ENCODE results near the gene UTY. TPM values are rescaled to one million over a fixed set of nuclear protein-coding genes. Genes with fewer than 3 reads are reported as not detected.
"Not testable (repeated sequence)": the region's sequence is repeated elsewhere in the genome, so short reads cannot be mapped to it uniquely, and the experiment has no call there.

UTY gene
- total RNA-seq, 1 donor from 2014 or later = not detected

- Mint-ChIP-seq H3K27me3 (ENCODE audit: low read depth) (no peaks in the 10 kb centered on the region), H3K9me3 (ENCODE audit: low read depth) (no peaks in the 10 kb centered on the region), H3K36me3 (ENCODE audit: low read depth) (no peaks in the 10 kb centered on the region), H3K27ac (ENCODE audit: unreplicated experiment) (no peak overlapping the region), H3K4me1 (ENCODE audit: low read depth) (no peaks in the 10 kb centered on the region), H3K4me3 (ENCODE audit: unreplicated experiment) (no peak overlapping the region)
- DNase-seq (ENCODE audit: low spot score) = no peak
- TF ChIP-seq CTCF (IDR thresholded peaks at IDR 0.05) = no peak
Observed at GRCh38 chrY:13291199-13291598, 188.6 kb downstream of the UTY start.

GRCh38 chrY:13282151-13283054 is 197.4 kb downstream of the UTY start:
- not testable (repeated sequence) for H3K36me3 Mint-ChIP-seq (ENCODE audit: low read depth); DNase-seq (ENCODE audit: low spot score); H3K4me1 Mint-ChIP-seq (ENCODE audit: low read depth); H3K9me3 Mint-ChIP-seq (ENCODE audit: low read depth); H3K27ac Mint-ChIP-seq (ENCODE audit: unreplicated experiment); H3K27me3 Mint-ChIP-seq (ENCODE audit: low read depth); H3K4me3 Mint-ChIP-seq (ENCODE audit: unreplicated experiment)

- no peaks in the 10 kb centered on the region for H3K4me1 Mint-ChIP-seq (ENCODE audit: low read depth)
- no peak for DNase-seq (ENCODE audit: low spot score)
- no peaks in the 10 kb centered on the region for H3K9me3 Mint-ChIP-seq (ENCODE audit: low read depth)
- H3K27ac Mint-ChIP-seq (ENCODE audit: unreplicated experiment) = no peak overlapping the region
- H3K27me3 Mint-ChIP-seq (ENCODE audit: low read depth) = no peaks in the 10 kb centered on the region
- no peak for TF ChIP-seq CTCF (IDR thresholded peaks at IDR 0.05)
- no peaks in the 10 kb centered on the region for H3K36me3 Mint-ChIP-seq (ENCODE audit: low read depth)
- no peak overlapping the region for H3K4me3 Mint-ChIP-seq (ENCODE audit: unreplicated experiment)
Observed at GRCh38 chrY:13279561-13279960, 200.3 kb downstream of the UTY start.

GRCh38 chrY:13271706-13272105 is 208.1 kb downstream of the UTY start:
- no peak for DNase-seq (ENCODE audit: low spot score)
- Mint-ChIP-seq H3K9me3 (ENCODE audit: low read depth) (no peaks in the 10 kb centered on the region), H3K27me3 (ENCODE audit: low read depth) (no peaks in the 10 kb centered on the region), H3K4me1 (ENCODE audit: low read depth) (no peaks in the 10 kb centered on the region), H3K36me3 (ENCODE audit: low read depth) (no peaks in the 10 kb centered on the region), H3K4me3 (ENCODE audit: unreplicated experiment) (no peak overlapping the region), H3K27ac (ENCODE audit: unreplicated experiment) (no peak overlapping the region)
- TF ChIP-seq CTCF (IDR thresholded peaks at IDR 0.05) = no peak

- H3K4me1 Mint-ChIP-seq (ENCODE audit: low read depth); DNase-seq (ENCODE audit: low spot score); H3K27me3 Mint-ChIP-seq (ENCODE audit: low read depth); H3K9me3 Mint-ChIP-seq (ENCODE audit: low read depth); H3K4me3 Mint-ChIP-seq (ENCODE audit: unreplicated experiment); H3K27ac Mint-ChIP-seq (ENCODE audit: unreplicated experiment); H3K36me3 Mint-ChIP-seq (ENCODE audit: low read depth): not testable (repeated sequence)
Observed at GRCh38 chrY:13253941-13254440, 225.8 kb downstream of the UTY start.

GRCh38 chrY:13250421-13250820 is 229.4 kb downstream of the UTY start:
- no peak for TF ChIP-seq CTCF (IDR thresholded peaks at IDR 0.05)
- no peaks in the 10 kb centered on the region for H3K36me3 Mint-ChIP-seq (ENCODE audit: low read depth)
- no peak overlapping the region for H3K4me3 Mint-ChIP-seq (ENCODE audit: unreplicated experiment)
- DNase-seq (ENCODE audit: low spot score) = no peak
- no peaks in the 10 kb centered on the region for H3K4me1 Mint-ChIP-seq (ENCODE audit: low read depth)
- H3K27ac Mint-ChIP-seq (ENCODE audit: unreplicated experiment) = no peak overlapping the region
- H3K9me3 Mint-ChIP-seq (ENCODE audit: low read depth) = no peaks in the 10 kb centered on the region
- no peaks in the 10 kb centered on the region for H3K27me3 Mint-ChIP-seq (ENCODE audit: low read depth)

All from chondrocyte (in vitro differentiated cells).